Right atrium auricular region (tissue), 2 donors: Measurements from ENCODE around the gene MRPS33. TPM values are rescaled to one million over a fixed set of nuclear protein-coding genes. Genes with fewer than 3 reads are reported as not detected.

Experiments used
- DNase-seq: peaks from one replicate; pipeline ENCODE4 v3.0.0-alpha.2; 2019; ENCODE audit warnings: low spot score
- H3K27ac ChIP-seq, 2 donors: fragments of 200-600 bp; sonication (generic); 1 replicate in 1 of 2; 2 replicates in 1 of 2; pipeline ENCODE4 v1.5.1; 2016 to 2019
- H3K27me3 ChIP-seq, 2 donors: fragments of 200-600 bp; sonication (generic); one replicate each; pipeline versions ENCODE4 v1.5.1 to v1.6.0; 2017 to 2019
- H3K36me3 ChIP-seq: fragments of 200-600 bp; sonication (generic); one replicate; pipeline ENCODE4 v1.5.1; 2016
- H3K4me1 ChIP-seq, 2 donors: fragments of 200-600 bp; sonication (generic); one replicate each; pipeline versions ENCODE4 v1.5.1 to v1.6.0; 2017 to 2019
- H3K4me3 ChIP-seq, 2 donors: fragments of 200-600 bp; sonication (generic); 1 replicate in 1 of 2; 2 replicates in 1 of 2; pipeline ENCODE4 v1.5.1; 2017 to 2019; ENCODE audit warnings: mild to moderate bottlenecking in 1 of 2, moderate library complexity in 1 of 2
- H3K9me3 ChIP-seq, 2 donors: fragments of 200-600 bp; sonication (generic); one replicate each; pipeline ENCODE4 v1.5.1; 2019
- CTCF ChIP-seq, 2 donors: fragments of 200-600 bp; sonication (generic); IDR thresholded peaks; one replicate each; pipeline ENCODE4 v1.5.1; 2019; ENCODE audit warnings: antibody characterized with exemption in 2 of 2
- total RNA-seq, 2 donors: library from RNA; depleted of rRNA; stranded (reverse); fragments of >200 nt; gene quantifications; one replicate each; pipeline ENCODE4 v1.1.0, GENCODE V29; 2016

MRPS33 gene
- total RNA-seq, 2 donors from 2014 or later = 36.1 to 47.4 TPM

- H3K36me3 ChIP-seq = no peaks in the 10 kb centered on the region
- no peak overlapping the region for H3K4me3 ChIP-seq
- TF ChIP-seq CTCF (IDR thresholded peaks at IDR 0.05) = no peak
- no peaks in the 10 kb centered on the region for H3K9me3 ChIP-seq
- H3K4me1 ChIP-seq = no peaks in the 10 kb centered on the region
- no peak for DNase-seq
- H3K27ac ChIP-seq = no peak overlapping the region
- no peaks in the 10 kb centered on the region for H3K27me3 ChIP-seq
Observed at GRCh38 chr7:140990193-140990962, 24.4 kb downstream of the MRPS33 start.

GRCh38 chr7:140989068-140989467 lies 25.7 kb downstream of the MRPS33 start:
- no peak for DNase-seq
- Histone ChIP-seq H3K36me3 (no peaks in the 10 kb centered on the region), H3K4me3 (no peak overlapping the region), H3K27ac (no peak overlapping the region), H3K27me3 (no peaks in the 10 kb centered on the region), H3K4me1 (no peaks in the 10 kb centered on the region), H3K9me3 (peaks cover 4 to 8% of the 10 kb centered on the region in 2 donors)
- no peak for TF ChIP-seq CTCF (IDR thresholded peaks at IDR 0.05)

- Histone ChIP-seq H3K4me1 (no peaks in the 10 kb centered on the region), H3K36me3 (no peaks in the 10 kb centered on the region), H3K4me3 (no peak overlapping the region), H3K27me3 (no peaks in the 10 kb centered on the region), H3K9me3 (peaks cover 4 to 18% of the 10 kb centered on the region in 2 donors), H3K27ac (no peak overlapping the region)
- TF ChIP-seq CTCF (IDR thresholded peaks at IDR 0.05) = no peak
- DNase-seq = no peak
Observed at GRCh38 chr7:140983802-140984201, 30.9 kb downstream of the MRPS33 start.

GRCh38 chr7:140982508-140982907 lies 32.2 kb downstream of the MRPS33 start:
- no peak overlapping the region for H3K27ac ChIP-seq
- no peak for TF ChIP-seq CTCF (IDR thresholded peaks at IDR 0.05)
- no peaks in the 10 kb centered on the region for H3K4me1 ChIP-seq
- H3K27me3 ChIP-seq = no peaks in the 10 kb centered on the region
- no peak for DNase-seq
- no peak overlapping the region for H3K4me3 ChIP-seq
- H3K9me3 ChIP-seq = peaks cover 4 to 18% of the 10 kb centered on the region in 2 donors
- H3K36me3 ChIP-seq = no peaks in the 10 kb centered on the region

- Histone ChIP-seq H3K36me3 (no peaks in the 10 kb centered on the region), H3K4me3 (no peak overlapping the region), H3K9me3 (peaks cover 4 to 18% of the 10 kb centered on the region in 2 donors), H3K27me3 (no peaks in the 10 kb centered on the region), H3K4me1 (no peaks in the 10 kb centered on the region), H3K27ac (no peak overlapping the region)
- no peak for DNase-seq
- TF ChIP-seq CTCF (IDR thresholded peaks at IDR 0.05) = no peak
Observed at GRCh38 chr7:140981951-140982350, 32.8 kb downstream of the MRPS33 start.

GRCh38 chr7:140977741-140978140 lies 37.0 kb downstream of the MRPS33 start:
- H3K4me1 ChIP-seq = no peaks in the 10 kb centered on the region
- H3K9me3 ChIP-seq = no peaks in the 10 kb centered on the region
- no peak overlapping the region for H3K4me3 ChIP-seq
- H3K27ac ChIP-seq = no peak overlapping the region
- no peak for DNase-seq
- no peaks in the 10 kb centered on the region for H3K27me3 ChIP-seq
- no peaks in the 10 kb centered on the region for H3K36me3 ChIP-seq
- TF ChIP-seq CTCF (IDR thresholded peaks at IDR 0.05) = no peak
